H1 (cell line): Measurements from ENCODE around the gene HINT2. TPM values are rescaled to one million over a fixed set of nuclear protein-coding genes. Genes with fewer than 3 reads are reported as not detected.

Experiments used
- CTCF ChIA-PET: fragments of 300-600 bp; sonication (Branson Sonifier 250); formaldehyde crosslinking; loops from one replicate; lab custom pipeline; 2021; ENCODE audit not compliant: partially characterized antibody; lab: Charles Lee
- POLR2A ChIA-PET: fragments of 300-600 bp; sonication (Branson Sonifier 250); formaldehyde crosslinking; loops from one replicate; lab custom pipeline; 2021; ENCODE audit warnings: inconsistent platforms; ENCODE audit not compliant: partially characterized antibody; lab: Charles Lee
- DNase-seq, 2 experiments: peaks; one replicate each; pipeline versions ENCODE4 v3.0.0 to v3.0.0-alpha.2; 2010 to 2022; ENCODE audit warnings: low spot score in 2 of 2, low read depth in 1 of 2, mixed read lengths in 1 of 2
- FAIRE-seq: peaks from 2 replicates; lab custom pipeline; 2011; peaks lifted over from hg19 to GRCh38; lab: Jason Lieb, UNC
- H2AFZ ChIP-seq: 2 replicates; pipeline ENCODE4 v1.8.1; 2012; ENCODE audit warnings: low read length, inconsistent platforms
- H2AK5ac ChIP-seq: 2 replicates; pipeline ENCODE4 v1.6.1; 2013; ENCODE audit warnings: low read depth, low read length
- H2BK120ac ChIP-seq: replicated peaks from 2 replicates; pipeline ENCODE3; 2013; ENCODE audit warnings: low read depth, low read length, inconsistent platforms
- H2BK12ac ChIP-seq: 2 replicates; pipeline ENCODE4 v1.6.1; 2013; ENCODE audit warnings: low read depth, low read length
- H2BK15ac ChIP-seq: 2 replicates; pipeline ENCODE4 v1.6.1; 2013; ENCODE audit warnings: low read length
- H2BK20ac ChIP-seq: 2 replicates; pipeline ENCODE4 v1.6.1; 2013; ENCODE audit warnings: low read length
- H2BK5ac ChIP-seq: 2 replicates; pipeline ENCODE4 v1.6.1; 2013; ENCODE audit warnings: low read depth, low read length
- H3K14ac ChIP-seq: 2 replicates; pipeline ENCODE4 v1.6.1; 2013; ENCODE audit warnings: inconsistent platforms; ENCODE audit not compliant: insufficient read length
- H3K18ac ChIP-seq: 2 replicates; pipeline ENCODE4 v1.6.1; 2013; ENCODE audit warnings: low read length; ENCODE audit errors: extremely low read depth
- H3K23ac ChIP-seq: 2 replicates; pipeline ENCODE4 v1.6.1; 2013; ENCODE audit warnings: inconsistent platforms; ENCODE audit not compliant: insufficient read length
- H3K23me2 ChIP-seq: 2 replicates; pipeline ENCODE4 v1.6.1; 2013; ENCODE audit warnings: low read depth, low read length
- H3K27ac ChIP-seq: 2 replicates; pipeline ENCODE4 v1.6.1; 2011; ENCODE audit warnings: low read depth, low read length, inconsistent platforms
- H3K27me3 ChIP-seq, 4 experiments: replicated peaks in 1 of 4; 1 replicate in 1 of 4; 2 replicates in 3 of 4; pipeline versions ENCODE4 v1.6.1 to v1.8.1; 2011 to 2013; ENCODE audit warnings: low read length in 3 of 4, mild to moderate bottlenecking in 3 of 4, inconsistent platforms in 2 of 4, mixed read lengths in 2 of 4, moderate library complexity in 1 of 4; ENCODE audit not compliant: control insufficient read depth in 3 of 4, insufficient read depth in 3 of 4; ENCODE audit errors: extremely low read depth in 1 of 4
- H3K36me3 ChIP-seq, 4 experiments: 2 replicates each; pipeline versions ENCODE4 v1.6.1 to v1.8.1; 2011 to 2013; ENCODE audit warnings: mild to moderate bottlenecking in 4 of 4, low read length in 3 of 4, moderate library complexity in 2 of 4, control low read depth in 1 of 4, inconsistent platforms in 1 of 4; ENCODE audit not compliant: insufficient read depth in 4 of 4, control insufficient read depth in 2 of 4
- H3K4ac ChIP-seq: replicated peaks from 2 replicates; pipeline ENCODE3; 2013; ENCODE audit warnings: low read length, low read depth, mixed read lengths, inconsistent platforms; ENCODE audit not compliant: insufficient read length
- H3K4me1 ChIP-seq, 4 experiments: replicated peaks in 1 of 4; 1 replicate in 1 of 4; 2 replicates in 3 of 4; pipeline versions ENCODE4 v1.6.1 to v1.8.1; 2011 to 2013; ENCODE audit warnings: low read length in 3 of 4, inconsistent platforms in 2 of 4, mixed read lengths in 1 of 4; ENCODE audit not compliant: insufficient read depth in 4 of 4, control insufficient read depth in 3 of 4
- H3K4me2 ChIP-seq, 2 experiments: 2 replicates each; pipeline versions ENCODE4 v1.6.1 to v1.8.1; 2011 to 2013; ENCODE audit warnings: low read depth in 2 of 2, low read length in 2 of 2, control low read depth in 1 of 2, inconsistent platforms in 1 of 2, mild to moderate bottlenecking in 1 of 2; ENCODE audit not compliant: insufficient read depth in 1 of 2
- H3K4me3 ChIP-seq, 4 experiments: fragments of 200-600, 300-600 bp in 1 of 4; sonication (generic), shearing (Covaris generic), sonication (Bioruptor Twin) in 1 of 4; 2 replicates each; pipeline versions ENCODE4 v1.5.1 to v1.8.1; 2011 to 2016; ENCODE audit warnings: low read length in 4 of 4, low read depth in 3 of 4, control low read depth in 2 of 4, inconsistent platforms in 2 of 4, mild to moderate bottlenecking in 2 of 4, mixed read lengths in 1 of 4, moderate library complexity in 1 of 4; ENCODE audit not compliant: insufficient read depth in 2 of 4; ENCODE audit errors: extremely low read depth in 1 of 4
- H3K56ac ChIP-seq: replicated peaks from 2 replicates; pipeline ENCODE3; 2013; ENCODE audit warnings: low read depth, mild to moderate bottlenecking, mixed read lengths, low read length, inconsistent platforms; ENCODE audit not compliant: insufficient read length
- H3K79me1 ChIP-seq: 2 replicates; pipeline ENCODE4 v1.6.1; 2013; ENCODE audit warnings: low read depth, low read length, control low read depth
- H3K79me2 ChIP-seq, 2 experiments: 2 replicates each; pipeline versions ENCODE4 v1.6.1 to v1.8.1; 2012 to 2013; ENCODE audit warnings: low read length in 2 of 2, mild to moderate bottlenecking in 2 of 2, inconsistent platforms in 1 of 2; ENCODE audit not compliant: insufficient read depth in 2 of 2, control insufficient read depth in 1 of 2
- H3K9ac ChIP-seq, 4 experiments: replicated peaks in 1 of 4; 1 replicate in 1 of 4; 2 replicates in 3 of 4; pipeline versions ENCODE4 v1.6.1 to v1.8.1; 2011 to 2013; ENCODE audit warnings: low read depth in 3 of 4, low read length in 3 of 4, control low read depth in 2 of 4, mild to moderate bottlenecking in 2 of 4, moderate library complexity in 2 of 4, inconsistent platforms in 1 of 4; ENCODE audit errors: extremely low read depth in 1 of 4
- H3K9me3 ChIP-seq, 2 experiments: 2 replicates each; pipeline versions ENCODE4 v1.6.1 to v1.8.1; 2012 to 2013; ENCODE audit warnings: mild to moderate bottlenecking in 2 of 2, moderate library complexity in 2 of 2, control low read depth in 1 of 2, inconsistent platforms in 1 of 2, low read depth in 1 of 2, low read length in 1 of 2, mixed read lengths in 1 of 2; ENCODE audit not compliant: insufficient read depth in 2 of 2
- H4K20me1 ChIP-seq, 2 experiments: replicated peaks in 1 of 2; 2 replicates each; pipeline versions ENCODE3 to v1.8.1; 2011 to 2013; ENCODE audit warnings: inconsistent platforms in 2 of 2, low read length in 2 of 2, mild to moderate bottlenecking in 1 of 2; ENCODE audit not compliant: insufficient read depth in 2 of 2, control insufficient read depth in 1 of 2
- H4K5ac ChIP-seq: 2 replicates; pipeline ENCODE4 v1.6.1; 2013; ENCODE audit warnings: low read length, low read depth, mixed read lengths, inconsistent platforms; ENCODE audit not compliant: insufficient read length
- H4K8ac ChIP-seq: 2 replicates; pipeline ENCODE4 v1.8.0; 2013; ENCODE audit warnings: mild to moderate bottlenecking, moderate library complexity, low read length, inconsistent platforms; ENCODE audit not compliant: insufficient read depth; ENCODE audit errors: extremely low read depth
- H4K91ac ChIP-seq: replicated peaks from 2 replicates; pipeline ENCODE3; 2013; ENCODE audit warnings: low read length, mixed read lengths, inconsistent platforms; ENCODE audit not compliant: insufficient read length
- ATF3 ChIP-seq: IDR thresholded peaks from 2 replicates; pipeline ENCODE4 v1.6.1; 2011; ENCODE audit warnings: low read depth, mild to moderate bottlenecking, low read length; ENCODE audit not compliant: insufficient read depth
- BRCA1 ChIP-seq: IDR thresholded peaks from 2 replicates; pipeline ENCODE4 v1.6.1; 2012; ENCODE audit warnings: low read depth, low read length, improper control_type of control experiment
- CBX5 ChIP-seq: fragments of 300-800, 300-1000 bp; sonication (generic); IDR thresholded peaks from 2 replicates; pipeline ENCODE4 v1.7.1; 2016; ENCODE audit warnings: antibody characterized with exemption, low read length, low read depth
- CHD2 ChIP-seq: IDR thresholded peaks from 2 replicates; pipeline ENCODE4 v1.6.1; 2012; ENCODE audit warnings: low read length, improper control_type of control experiment
- E2F6 ChIP-seq: IDR thresholded peaks from 2 replicates; pipeline ENCODE4 v1.6.1; 2012; ENCODE audit warnings: inconsistent platforms
- JUN ChIP-seq: IDR thresholded peaks from 2 replicates; pipeline ENCODE4 v1.6.1; 2011; ENCODE audit warnings: low read depth, mild to moderate bottlenecking, improper control_type of control experiment, low read length
- JUND ChIP-seq: IDR thresholded peaks from 2 replicates; pipeline ENCODE4 v1.6.1; 2011; ENCODE audit warnings: mild to moderate bottlenecking, improper control_type of control experiment, low read length
- MAFK ChIP-seq: IDR thresholded peaks from 2 replicates; pipeline ENCODE4 v1.6.1; 2012; ENCODE audit warnings: low read depth, mild to moderate bottlenecking, improper control_type of control experiment, low read length
- MAX ChIP-seq: IDR thresholded peaks from 2 replicates; pipeline ENCODE4 v1.6.1; 2012; ENCODE audit warnings: inconsistent platforms
- POLR2A ChIP-seq, 2 experiments: IDR thresholded peaks; 1 replicate in 1 of 2; 2 replicates in 1 of 2; pipeline ENCODE4 v1.6.1; 2011; ENCODE audit warnings: low read depth in 2 of 2, low read length in 2 of 2, mild to moderate bottlenecking in 2 of 2; ENCODE audit errors: control extremely low read depth in 1 of 2
- SIX5 ChIP-seq: IDR thresholded peaks from 2 replicates; pipeline ENCODE4 v1.6.1; 2011; ENCODE audit warnings: mild to moderate bottlenecking, low read depth, low read length
- TBP ChIP-seq: IDR thresholded peaks from 2 replicates; pipeline ENCODE4 v1.6.1; 2011; ENCODE audit warnings: low read depth, low read length, improper control_type of control experiment
- USF2 ChIP-seq: IDR thresholded peaks from 2 replicates; pipeline ENCODE4 v1.6.1; 2011; ENCODE audit warnings: low read length, improper control_type of control experiment
- WGBS, 2 experiments: shearing (Covaris generic) in 1 of 2; methylation state at CpG; one replicate each; pipeline versions ENCODE4 v1.1.6 to v1.1.7; 2013 to 2015; ENCODE audit warnings: low lambda C conversion rate in 2 of 2, mixed read lengths in 2 of 2, inconsistent platforms in 1 of 2, low coverage in 1 of 2, missing lambda C conversion rate in 1 of 2; ENCODE audit not compliant: insufficient replicate concordance in 2 of 2, insufficient coverage in 1 of 2, insufficient read length in 1 of 2; ENCODE audit errors: extremely low coverage in 1 of 2, missing lambda C conversion rate in 1 of 2; 5-methylcytosine and 5-hydroxymethylcytosine counted together
- polyA plus RNA-seq, 7 experiments: library from polyadenylated mRNA; depleted of rRNA in 3 of 7; stranded (reverse) in 5 of 7; unstranded in 2 of 7; fragments of >200 nt in 5 of 7; fragments of 200-250 nt in 2 of 7; gene quantifications; 1 replicate in 5 of 7; 2 replicates in 1 of 7; 4 replicates in 1 of 7; pipeline versions ENCODE4 v1.2.1 to v1.2.3, GENCODE V29; 2011 to 2013; ENCODE audit warnings: missing spikeins in 2 of 7, mixed read lengths in 2 of 7
- total RNA-seq: library from RNA; stranded (reverse); fragmentation: NEBNext Ultra II Directional; extraction: Animal tissue kit (Norgen Biotek cat#: 25700); gene quantifications from 2 replicates; pipeline ENCODE4 v1.2.1, GENCODE V29; 2021

HINT2 gene
- total and polyA plus RNA-seq, 2 of the 8 experiments (the other 6 are each of a cell fraction or from before 2014, with no cell fraction given), result 32.1 to 51.2 TPM

GRCh38 chr9:35818341-35818740 is 3.5 kb upstream of the HINT2 start:
- H3K27me3 ChIP-seq, result no peaks in the 10 kb centered on the region
- H3K23me2 ChIP-seq, result no peaks in the 10 kb centered on the region; the same call in 1 of the 2 replicates
- no peak overlapping the region for H3K56ac ChIP-seq
- H3K23ac ChIP-seq, result no peak overlapping the region
- no peaks in the 10 kb centered on the region for H3K9me3 ChIP-seq
- no peak overlapping the region for H3K4me3 ChIP-seq
- no peak overlapping the region for H3K27ac ChIP-seq
- POLR2A ChIA-PET, result no interaction called here
- H3K4me1 ChIP-seq, result peaks cover 0 to 6% (median 4%) of the 10 kb centered on the region in 4 experiments; a peak in 3 of 7 replicates
- 91% methylated on average over 3 of the region's 3 CpGs; no CpG with 5 or more reads in 1 of the 2 experiments for WGBS, 2 experiments
- H3K9ac ChIP-seq, result no peak overlapping the region
- H2BK120ac ChIP-seq, result no peak overlapping the region
- H3K79me2 ChIP-seq, result no peaks in the 10 kb centered on the region
- H2BK20ac ChIP-seq, result no peak overlapping the region
- H3K4ac ChIP-seq, result no peak overlapping the region
- H3K79me1 ChIP-seq, result no peaks in the 10 kb centered on the region
- H3K36me3 ChIP-seq, result no peaks in the 10 kb centered on the region
- H3K18ac ChIP-seq, result no peak overlapping the region
- H4K20me1 ChIP-seq, result no peaks in the 10 kb centered on the region
- no peak overlapping the region for H4K8ac ChIP-seq
- FAIRE-seq, result no peak
- no peak overlapping the region for H3K14ac ChIP-seq
- H4K5ac ChIP-seq, result no peak overlapping the region
- no peak overlapping the region for H2BK15ac ChIP-seq
- no peak overlapping the region for H3K4me2 ChIP-seq
- CTCF ChIA-PET, result interaction anchor here (1.2 kb wide), 1 partner anchor 8 kb away, joined by 5 read pairs; no protein-coding TSS in a partner anchor
- no peak overlapping the region for H2BK12ac ChIP-seq
- H2BK5ac ChIP-seq, result no peak overlapping the region
- H2AFZ ChIP-seq, result no peak overlapping the region
- no peak overlapping the region for H2AK5ac ChIP-seq
- DNase-seq, result no peak
- no peak overlapping the region for H4K91ac ChIP-seq
- TF ChIP-seq JUN (no peak), ATF3 (no peak), POLR2A (IDR thresholded peaks at IDR 0.05; ENCODE audit: control extremely low read depth in 1 of 2, low read depth in 2 of 2, low read length in 2 of 2) (no peak), E2F6 (no peak), SIX5 (no peak), BRCA1 (no peak), MAFK (no peak), MAX (no peak), TBP (no peak), JUND (no peak), CBX5 (no peak), USF2 (no peak), CHD2 (no peak)
